PFSK-1 (cell line): Measurements from ENCODE around the gene HERC3.

Source experiments
- FOXP2 ChIP-seq: optimal IDR thresholded peaks from 2 replicates; pipeline ENCODE3; 2011; ENCODE audit warnings: borderline replicate concordance, control low read depth, inconsistent platforms; ENCODE audit not compliant: insufficient read depth; ENCODE audit errors: extremely low read length, extremely low read depth
- POLR2AphosphoS5 ChIP-seq: IDR thresholded peaks from 2 replicates; pipeline ENCODE4 v1.6.1; 2012; ENCODE audit warnings: low read depth, mild to moderate bottlenecking, control low read depth, low read length, moderate library complexity
- SIN3A ChIP-seq: IDR thresholded peaks from 2 replicates; pipeline ENCODE4 v1.6.1; 2012; ENCODE audit warnings: mild to moderate bottlenecking, low read length, moderate library complexity, borderline replicate concordance; ENCODE audit not compliant: insufficient read depth
- TAF1 ChIP-seq: IDR thresholded peaks from 2 replicates; pipeline ENCODE4 v1.6.1; 2012; ENCODE audit warnings: low read length, control low read depth, borderline replicate concordance; ENCODE audit not compliant: insufficient read depth
- TF ChIP-seq, protein P1 (sequence below), 2 experiments: IDR thresholded peaks; 2 replicates each; pipeline versions ENCODE4 v1.6.1 to v1.8.0; 2011 to 2012; ENCODE audit warnings: low read depth in 2 of 2, low read length in 2 of 2, control low read depth in 1 of 2, inconsistent platforms in 1 of 2, mild to moderate bottlenecking in 1 of 2, moderate library complexity in 1 of 2; ENCODE audit not compliant: insufficient read depth in 1 of 2

HERC3 gene

DNA sequence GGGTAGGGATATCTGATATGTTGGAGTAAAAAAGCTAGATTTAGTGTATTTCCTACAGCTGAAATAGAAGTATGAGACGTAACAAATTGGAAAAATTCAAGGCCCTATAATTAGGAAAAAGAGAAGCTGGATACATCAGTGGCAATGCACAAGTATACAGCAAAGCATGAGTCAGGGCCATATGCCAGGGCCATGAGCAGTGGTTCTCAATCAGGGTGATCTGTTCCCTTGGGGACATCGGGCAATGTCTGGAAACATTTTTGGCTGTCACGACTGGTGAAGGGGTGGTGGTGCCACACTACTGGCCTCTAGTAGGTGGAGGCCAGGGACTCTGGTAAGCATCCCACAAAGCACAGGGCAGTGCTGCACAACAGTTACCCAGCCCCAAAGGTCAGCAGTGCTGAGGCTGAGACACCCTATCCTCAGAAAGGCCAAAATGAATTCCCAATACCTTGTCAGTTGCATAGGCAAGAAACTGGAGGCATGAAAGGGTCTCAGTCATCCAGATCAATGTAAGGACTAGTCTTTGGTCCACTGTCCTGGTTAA is 142.2 kb downstream of the HERC3 start:
- TF ChIP-seq FOXP2, result no peak
- no peak for TF ChIP-seq SIN3A
- no peak for TF ChIP-seq TAF1
- TF ChIP-seq, protein P1, sequence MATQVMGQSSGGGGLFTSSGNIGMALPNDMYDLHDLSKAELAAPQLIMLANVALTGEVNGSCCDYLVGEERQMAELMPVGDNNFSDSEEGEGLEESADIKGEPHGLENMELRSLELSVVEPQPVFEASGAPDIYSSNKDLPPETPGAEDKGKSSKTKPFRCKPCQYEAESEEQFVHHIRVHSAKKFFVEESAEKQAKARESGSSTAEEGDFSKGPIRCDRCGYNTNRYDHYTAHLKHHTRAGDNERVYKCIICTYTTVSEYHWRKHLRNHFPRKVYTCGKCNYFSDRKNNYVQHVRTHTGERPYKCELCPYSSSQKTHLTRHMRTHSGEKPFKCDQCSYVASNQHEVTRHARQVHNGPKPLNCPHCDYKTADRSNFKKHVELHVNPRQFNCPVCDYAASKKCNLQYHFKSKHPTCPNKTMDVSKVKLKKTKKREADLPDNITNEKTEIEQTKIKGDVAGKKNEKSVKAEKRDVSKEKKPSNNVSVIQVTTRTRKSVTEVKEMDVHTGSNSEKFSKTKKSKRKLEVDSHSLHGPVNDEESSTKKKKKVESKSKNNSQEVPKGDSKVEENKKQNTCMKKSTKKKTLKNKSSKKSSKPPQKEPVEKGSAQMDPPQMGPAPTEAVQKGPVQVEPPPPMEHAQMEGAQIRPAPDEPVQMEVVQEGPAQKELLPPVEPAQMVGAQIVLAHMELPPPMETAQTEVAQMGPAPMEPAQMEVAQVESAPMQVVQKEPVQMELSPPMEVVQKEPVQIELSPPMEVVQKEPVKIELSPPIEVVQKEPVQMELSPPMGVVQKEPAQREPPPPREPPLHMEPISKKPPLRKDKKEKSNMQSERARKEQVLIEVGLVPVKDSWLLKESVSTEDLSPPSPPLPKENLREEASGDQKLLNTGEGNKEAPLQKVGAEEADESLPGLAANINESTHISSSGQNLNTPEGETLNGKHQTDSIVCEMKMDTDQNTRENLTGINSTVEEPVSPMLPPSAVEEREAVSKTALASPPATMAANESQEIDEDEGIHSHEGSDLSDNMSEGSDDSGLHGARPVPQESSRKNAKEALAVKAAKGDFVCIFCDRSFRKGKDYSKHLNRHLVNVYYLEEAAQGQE (IDR thresholded peaks at IDR 0.05; ENCODE audit: insufficient read depth in 1 of 2, low read depth in 2 of 2, low read length in 2 of 2), result no peak
- no peak for TF ChIP-seq POLR2AphosphoS5

DNA sequence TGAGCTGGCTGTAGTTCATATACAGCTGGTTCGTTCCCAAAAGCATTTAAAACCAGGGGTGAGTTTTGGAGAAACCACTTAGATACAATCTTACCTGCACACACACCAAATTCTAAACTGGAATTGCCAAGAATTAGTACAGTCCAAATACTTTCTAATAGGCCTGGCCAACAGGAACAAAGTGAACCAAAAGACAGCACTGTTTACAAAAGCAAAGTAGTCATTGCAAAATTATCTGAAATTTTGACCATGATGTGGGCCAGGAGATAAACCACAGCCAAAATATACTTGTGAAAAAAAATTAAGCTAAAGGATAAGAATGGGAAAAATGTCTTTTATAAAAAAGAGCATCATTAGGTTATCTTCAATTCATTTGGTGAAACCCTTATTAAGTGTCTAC is 143.3 kb downstream of the HERC3 start:
- TF ChIP-seq FOXP2, result no peak
- no peak for TF ChIP-seq POLR2AphosphoS5
- no peak for TF ChIP-seq TAF1
- TF ChIP-seq, protein P1 (IDR thresholded peaks at IDR 0.05; ENCODE audit: insufficient read depth in 1 of 2, low read depth in 2 of 2, low read length in 2 of 2), result no peak
- TF ChIP-seq SIN3A, result no peak

DNA sequence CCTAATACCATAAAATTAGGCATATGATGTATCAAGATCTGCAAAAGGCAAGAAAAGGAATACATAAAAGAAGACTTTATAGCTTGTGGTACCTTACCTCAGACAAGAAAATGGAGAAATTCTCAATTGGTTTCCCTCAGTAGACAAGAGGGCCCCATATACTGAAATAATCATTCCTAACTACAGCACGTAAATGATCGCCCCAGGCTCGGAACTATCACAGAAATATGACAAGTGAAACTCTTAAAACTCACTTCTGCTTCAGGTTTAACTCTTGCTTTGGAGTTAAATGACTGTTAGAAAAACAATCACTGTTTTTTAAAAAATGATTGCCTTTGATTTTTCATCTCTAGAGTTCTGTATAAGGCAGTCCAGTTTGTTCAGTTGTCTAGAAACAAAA is 144.0 kb downstream of the HERC3 start:
- TF ChIP-seq SIN3A (no peak), FOXP2 (no peak), POLR2AphosphoS5 (no peak), TAF1 (no peak)
- TF ChIP-seq, protein P1 (IDR thresholded peaks at IDR 0.05; ENCODE audit: insufficient read depth in 1 of 2, low read depth in 2 of 2, low read length in 2 of 2), result no peak

DNA sequence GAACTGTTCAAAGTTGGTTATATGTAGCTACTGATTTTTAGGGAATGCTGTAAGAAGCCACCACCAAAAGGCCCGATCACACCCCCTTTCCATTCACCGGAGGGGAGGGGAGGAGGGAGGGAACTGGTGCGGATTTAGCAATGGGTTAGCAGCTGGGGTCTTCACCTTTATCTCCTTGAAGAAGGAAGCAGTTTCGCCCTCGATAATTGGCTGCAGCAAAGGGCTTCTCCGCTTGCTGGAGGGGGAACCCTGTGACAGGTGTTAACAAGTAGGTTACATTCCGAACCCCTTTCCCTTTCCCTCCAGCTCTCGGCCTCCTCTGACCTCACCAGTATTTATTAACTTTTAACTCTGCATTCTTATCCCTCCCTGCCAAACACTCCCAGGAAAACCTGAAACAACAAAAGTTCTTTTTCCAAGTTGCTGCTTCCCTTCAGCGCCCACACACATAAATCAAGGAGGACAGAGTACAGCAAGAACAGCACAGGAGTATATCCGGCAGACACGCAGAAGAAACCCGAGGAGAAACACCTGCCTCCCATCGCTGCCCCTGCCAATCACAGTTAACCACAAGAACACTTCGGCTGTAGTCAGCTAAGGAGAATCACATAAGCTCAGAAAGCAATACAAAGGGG is 145.1 kb downstream of the HERC3 start:
- TF ChIP-seq POLR2AphosphoS5, result no peak
- TF ChIP-seq SIN3A, result no peak
- TF ChIP-seq, protein P1 (IDR thresholded peaks at IDR 0.05; ENCODE audit: insufficient read depth in 1 of 2, low read depth in 2 of 2, low read length in 2 of 2), result no peak
- TF ChIP-seq TAF1, result no peak
- no peak for TF ChIP-seq FOXP2

DNA sequence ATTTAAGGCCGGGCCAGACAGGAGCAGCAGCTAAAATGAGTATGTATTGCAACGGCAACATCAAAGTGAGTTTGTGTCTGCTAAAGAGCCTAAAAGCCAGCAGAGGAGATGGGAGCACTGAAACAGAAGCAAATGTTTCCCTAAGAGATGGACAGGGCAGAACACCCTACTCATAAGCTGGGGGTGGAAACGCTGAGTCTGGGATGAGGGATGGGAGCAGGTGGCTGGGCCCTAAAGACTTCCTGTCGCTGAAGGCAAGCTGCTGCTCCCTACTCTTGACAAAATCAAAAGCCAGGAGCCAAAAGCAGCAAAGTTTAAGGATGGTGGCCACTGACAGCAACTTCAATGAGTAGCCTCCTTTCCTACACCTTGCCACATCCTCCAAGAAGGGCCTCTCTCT is 145.9 kb downstream of the HERC3 start:
- TF ChIP-seq, protein P1 (IDR thresholded peaks at IDR 0.05; ENCODE audit: insufficient read depth in 1 of 2, low read depth in 2 of 2, low read length in 2 of 2), result no peak
- TF ChIP-seq SIN3A (no peak), FOXP2 (no peak), POLR2AphosphoS5 (no peak), TAF1 (no peak)
